SK-N-SH treated with all-trans-retinoic acid at 6 μM for 48 hours (cell line): Measurements from ENCODE around the gene KLHL40.

ENCODE experiments used
- ARNTL ChIP-seq: fragments of 450-650 bp; formaldehyde crosslinking; IDR thresholded peaks from 2 replicates; pipeline ENCODE4 v1.5.0; 2020; ENCODE audit warnings: low read depth, mild to moderate bottlenecking, moderate library complexity, borderline replicate concordance
- BACH2 ChIP-seq: fragments of 250-450 bp; sonication (Bioruptor Pico); IDR thresholded peaks from 2 replicates; pipeline ENCODE4 v1.9.0; 2021; ENCODE audit warnings: mild to moderate bottlenecking, borderline replicate concordance
- CSDC2 ChIP-seq: fragments of 250-450 bp; sonication (Bioruptor Pico); IDR thresholded peaks from 2 replicates; pipeline ENCODE4 v1.5.0; 2020; ENCODE audit warnings: mild to moderate bottlenecking, moderate library complexity
- GLIS3 ChIP-seq: fragments of 250-450 bp; sonication (Bioruptor Pico); IDR thresholded peaks from 2 replicates; pipeline ENCODE4 v1.5.0; 2020; ENCODE audit warnings: mild to moderate bottlenecking, moderate library complexity
- ISL1 ChIP-seq: fragments of 250-450 bp; sonication (Bioruptor Pico); IDR thresholded peaks from 2 replicates; pipeline ENCODE4 v2.1.2; 2022; ENCODE audit warnings: mild to moderate bottlenecking, moderate library complexity
- OSR1 ChIP-seq: fragments of 250-450 bp; sonication (Bioruptor Pico); IDR thresholded peaks from 2 replicates; pipeline ENCODE4 v1.8.0; 2022; ENCODE audit warnings: moderate library complexity, mild to moderate bottlenecking, inconsistent platforms
- PATZ1 ChIP-seq: fragments of 250-450 bp; sonication (Bioruptor Pico); IDR thresholded peaks from 2 replicates; pipeline ENCODE4 v1.8.0; 2020; ENCODE audit warnings: mild to moderate bottlenecking, moderate library complexity, borderline replicate concordance
- POU6F1 ChIP-seq: fragments of 250-450 bp; sonication (Bioruptor Pico); IDR thresholded peaks from 2 replicates; pipeline ENCODE4 v1.8.0; 2021; ENCODE audit warnings: low read depth, mild to moderate bottlenecking, moderate library complexity, borderline replicate concordance
- PPARA ChIP-seq: fragments of 250-450 bp; sonication (Bioruptor Pico); IDR thresholded peaks from 2 replicates; pipeline ENCODE4 v1.5.0; 2020; ENCODE audit warnings: mild to moderate bottlenecking, borderline replicate concordance
- RARB ChIP-seq: fragments of 250-450 bp; sonication (Bioruptor Pico); IDR thresholded peaks from 2 replicates; pipeline ENCODE4 v1.8.0; 2021; ENCODE audit warnings: mild to moderate bottlenecking, moderate library complexity
- TOX ChIP-seq: fragments of 250-450 bp; sonication (Bioruptor Pico); IDR thresholded peaks from 2 replicates; pipeline ENCODE4 v1.8.0; 2021; ENCODE audit warnings: mild to moderate bottlenecking, moderate library complexity, borderline replicate concordance
- ZFP30 ChIP-seq: fragments of 450-650 bp; formaldehyde crosslinking; IDR thresholded peaks from 2 replicates; pipeline ENCODE4 v1.5.0; 2022; ENCODE audit warnings: mild to moderate bottlenecking, moderate library complexity
- ZNF70 ChIP-seq: fragments of 450-650 bp; formaldehyde crosslinking; IDR thresholded peaks from 2 replicates; pipeline ENCODE4 v1.5.0; 2020; ENCODE audit warnings: mild to moderate bottlenecking, moderate library complexity
- ZNF8 ChIP-seq: fragments of 450-650 bp; formaldehyde crosslinking; IDR thresholded peaks from 2 replicates; pipeline ENCODE4 v1.5.0; 2020; ENCODE audit warnings: mild to moderate bottlenecking, moderate library complexity

GRCh38 chr3:42667096-42667522, 18.2 kb upstream of the KLHL40 start:
- TF ChIP-seq ISL1 (CRISPR knock-in tag) (no peak), ZNF70 (no peak), POU6F1 (CRISPR knock-in tag) (no peak), ARNTL (CRISPR knock-in tag) (no peak), RARB (CRISPR knock-in tag) (no peak), PATZ1 (CRISPR knock-in tag) (no peak), CSDC2 (CRISPR knock-in tag) (no peak), ZFP30 (CRISPR knock-in tag) (no peak), TOX (no peak), GLIS3 (CRISPR knock-in tag) (no peak), BACH2 (CRISPR knock-in tag) (no peak), PPARA (CRISPR knock-in tag) (no peak), ZNF8 (CRISPR knock-in tag) (no peak), OSR1 (CRISPR knock-in tag) (no peak)
